ENCODE measurements around the gene MESP2.

The MESP2 gene

DNA sequence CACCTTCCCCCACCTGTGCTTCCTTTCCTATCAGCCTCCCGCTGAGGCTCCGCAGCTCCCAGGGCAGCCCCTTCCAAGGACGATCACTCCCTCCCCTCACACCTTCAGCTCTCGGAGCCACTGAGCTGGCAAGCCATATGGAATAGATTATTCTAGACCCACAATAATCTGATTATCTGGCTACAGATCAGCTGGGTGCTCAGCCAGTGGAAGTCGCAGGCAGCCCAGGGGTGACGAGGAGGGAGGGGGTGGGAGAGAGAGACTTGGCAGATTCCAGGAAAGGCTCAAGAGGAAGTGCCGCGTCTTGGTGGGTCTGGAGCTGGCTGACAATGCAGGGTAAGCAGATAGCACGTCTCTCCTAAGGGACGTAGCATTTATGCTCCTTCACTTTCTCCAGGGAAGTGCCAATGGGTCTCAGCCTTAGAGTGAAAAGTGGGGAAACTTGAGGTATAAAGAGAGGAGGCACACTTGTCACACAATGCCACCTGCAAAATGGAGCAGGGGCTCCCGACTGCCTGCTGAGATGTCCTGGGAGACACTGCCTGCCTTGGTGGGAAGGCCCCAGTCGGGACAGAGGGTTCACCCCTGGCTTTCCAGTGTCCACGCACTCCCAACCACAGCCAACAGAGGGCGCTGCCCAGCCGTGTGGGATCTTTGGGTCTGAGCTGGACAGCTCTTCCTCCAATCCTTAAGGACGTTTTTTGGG is 15.7 kb upstream of the MESP2 start:
- peak; percentile 37 for DNase-seq (ENCODE audit: low read depth)
- TF ChIP-seq, protein P1, sequence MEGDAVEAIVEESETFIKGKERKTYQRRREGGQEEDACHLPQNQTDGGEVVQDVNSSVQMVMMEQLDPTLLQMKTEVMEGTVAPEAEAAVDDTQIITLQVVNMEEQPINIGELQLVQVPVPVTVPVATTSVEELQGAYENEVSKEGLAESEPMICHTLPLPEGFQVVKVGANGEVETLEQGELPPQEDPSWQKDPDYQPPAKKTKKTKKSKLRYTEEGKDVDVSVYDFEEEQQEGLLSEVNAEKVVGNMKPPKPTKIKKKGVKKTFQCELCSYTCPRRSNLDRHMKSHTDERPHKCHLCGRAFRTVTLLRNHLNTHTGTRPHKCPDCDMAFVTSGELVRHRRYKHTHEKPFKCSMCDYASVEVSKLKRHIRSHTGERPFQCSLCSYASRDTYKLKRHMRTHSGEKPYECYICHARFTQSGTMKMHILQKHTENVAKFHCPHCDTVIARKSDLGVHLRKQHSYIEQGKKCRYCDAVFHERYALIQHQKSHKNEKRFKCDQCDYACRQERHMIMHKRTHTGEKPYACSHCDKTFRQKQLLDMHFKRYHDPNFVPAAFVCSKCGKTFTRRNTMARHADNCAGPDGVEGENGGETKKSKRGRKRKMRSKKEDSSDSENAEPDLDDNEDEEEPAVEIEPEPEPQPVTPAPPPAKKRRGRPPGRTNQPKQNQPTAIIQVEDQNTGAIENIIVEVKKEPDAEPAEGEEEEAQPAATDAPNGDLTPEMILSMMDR (IDR thresholded peaks at IDR 0.05; ENCODE audit: low read depth, low read length, missing control alignments) = peak; percentile 98
- in situ Hi-C loops (cut with HindIII; ENCODE audit: low sequenced_read_pairs) = no loop called here
- H3K4me3 ChIP-seq (ENCODE audit: low read depth, low read length) = no peak overlapping the region

DNA sequence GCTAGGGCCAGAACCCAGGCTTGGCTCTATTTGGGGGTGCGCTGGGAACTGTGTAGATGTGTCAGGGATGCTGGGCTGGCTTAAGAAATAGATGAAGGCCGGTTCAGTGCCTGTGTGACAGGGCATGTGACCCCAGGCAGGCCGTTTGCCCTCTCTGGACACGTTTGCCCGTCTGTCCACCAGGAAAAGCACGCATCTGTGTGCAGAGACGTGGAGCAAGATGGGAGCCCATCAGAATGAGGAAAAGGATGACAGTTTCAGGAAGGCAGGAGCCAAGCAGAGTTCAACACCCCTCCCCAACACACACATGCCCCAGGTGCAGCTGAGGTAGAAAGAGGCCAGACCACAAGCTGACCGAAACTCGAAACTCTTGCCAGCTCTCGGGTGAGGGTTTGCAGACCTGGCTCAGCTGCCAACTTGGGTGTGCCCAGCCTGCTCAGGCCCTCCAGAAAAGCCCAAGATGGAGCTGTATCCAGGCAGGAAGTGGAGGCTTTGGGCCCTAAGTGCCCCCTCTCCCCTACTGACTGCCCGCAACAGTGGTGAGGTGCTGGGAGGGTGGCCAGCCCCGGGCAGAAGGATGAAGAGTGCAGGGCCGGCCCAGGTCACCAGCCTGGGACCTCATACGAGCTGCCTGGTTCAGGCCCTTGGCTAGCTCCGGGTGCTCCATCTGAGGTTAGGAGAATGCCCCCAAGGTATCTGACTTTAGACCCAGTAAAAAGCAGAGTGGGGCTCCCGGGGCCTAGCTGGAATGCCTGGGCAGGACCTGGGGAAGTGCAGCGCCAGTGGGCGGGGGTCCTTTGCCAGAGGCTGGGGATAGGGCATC is 14.9 kb upstream of the MESP2 start:
- TF ChIP-seq, protein P1 (IDR thresholded peaks at IDR 0.05; ENCODE audit: low read depth, low read length, missing control alignments) = no peak
- no peak overlapping the region for H3K4me3 ChIP-seq (ENCODE audit: low read depth, low read length)
- no peak for DNase-seq (ENCODE audit: low read depth)
- in situ Hi-C loops (cut with HindIII; ENCODE audit: low sequenced_read_pairs) = no loop called here

GRCh38 chr15:89761929-89762328 is 14.2 kb upstream of the MESP2 start:
- TF ChIP-seq, protein P1 (IDR thresholded peaks at IDR 0.05; ENCODE audit: low read depth, low read length, missing control alignments) = no peak
- no peak for DNase-seq (ENCODE audit: low read depth)
- no peak overlapping the region for H3K4me3 ChIP-seq (ENCODE audit: low read depth, low read length)
- in situ Hi-C loops (cut with HindIII; ENCODE audit: low sequenced_read_pairs) = no loop called here

- TF ChIP-seq, protein P1 (IDR thresholded peaks at IDR 0.05; ENCODE audit: low read depth, low read length, missing control alignments) = no peak
- in situ Hi-C loops (cut with HindIII; ENCODE audit: low sequenced_read_pairs) = no loop called here
- no peak overlapping the region for H3K4me3 ChIP-seq (ENCODE audit: low read depth, low read length)
- DNase-seq (ENCODE audit: low read depth) = no peak
Measured at GRCh38 chr15:89765694-89766093, 10.4 kb upstream of the MESP2 start.

- H3K4me3 ChIP-seq (ENCODE audit: low read depth, low read length) = no peak overlapping the region
- no peak for DNase-seq (ENCODE audit: low read depth)
- TF ChIP-seq, protein P1 (IDR thresholded peaks at IDR 0.05; ENCODE audit: low read depth, low read length, missing control alignments) = no peak
- in situ Hi-C loops (cut with HindIII; ENCODE audit: low sequenced_read_pairs) = no loop called here
Measured at GRCh38 chr15:89766357-89767311, 9.5 kb upstream of the MESP2 start.

- TF ChIP-seq, protein P1 (IDR thresholded peaks at IDR 0.05; ENCODE audit: low read depth, low read length, missing control alignments) = no peak
- no peak overlapping the region for H3K4me3 ChIP-seq (ENCODE audit: low read depth, low read length)
- in situ Hi-C loops (cut with HindIII; ENCODE audit: low sequenced_read_pairs) = no loop called here
- DNase-seq (ENCODE audit: low read depth) = no peak
Measured at GRCh38 chr15:89767411-89767915, 8.7 kb upstream of the MESP2 start.
